ENCODE data around the gene FAM107B. TPM values are rescaled to one million over a fixed set of nuclear protein-coding genes. Genes with fewer than 3 reads are reported as not detected.

FAM107B gene
- total and polyA plus RNA-seq, 4 donors = 38.4 to 85.4 (median 68.9) TPM

DNA sequence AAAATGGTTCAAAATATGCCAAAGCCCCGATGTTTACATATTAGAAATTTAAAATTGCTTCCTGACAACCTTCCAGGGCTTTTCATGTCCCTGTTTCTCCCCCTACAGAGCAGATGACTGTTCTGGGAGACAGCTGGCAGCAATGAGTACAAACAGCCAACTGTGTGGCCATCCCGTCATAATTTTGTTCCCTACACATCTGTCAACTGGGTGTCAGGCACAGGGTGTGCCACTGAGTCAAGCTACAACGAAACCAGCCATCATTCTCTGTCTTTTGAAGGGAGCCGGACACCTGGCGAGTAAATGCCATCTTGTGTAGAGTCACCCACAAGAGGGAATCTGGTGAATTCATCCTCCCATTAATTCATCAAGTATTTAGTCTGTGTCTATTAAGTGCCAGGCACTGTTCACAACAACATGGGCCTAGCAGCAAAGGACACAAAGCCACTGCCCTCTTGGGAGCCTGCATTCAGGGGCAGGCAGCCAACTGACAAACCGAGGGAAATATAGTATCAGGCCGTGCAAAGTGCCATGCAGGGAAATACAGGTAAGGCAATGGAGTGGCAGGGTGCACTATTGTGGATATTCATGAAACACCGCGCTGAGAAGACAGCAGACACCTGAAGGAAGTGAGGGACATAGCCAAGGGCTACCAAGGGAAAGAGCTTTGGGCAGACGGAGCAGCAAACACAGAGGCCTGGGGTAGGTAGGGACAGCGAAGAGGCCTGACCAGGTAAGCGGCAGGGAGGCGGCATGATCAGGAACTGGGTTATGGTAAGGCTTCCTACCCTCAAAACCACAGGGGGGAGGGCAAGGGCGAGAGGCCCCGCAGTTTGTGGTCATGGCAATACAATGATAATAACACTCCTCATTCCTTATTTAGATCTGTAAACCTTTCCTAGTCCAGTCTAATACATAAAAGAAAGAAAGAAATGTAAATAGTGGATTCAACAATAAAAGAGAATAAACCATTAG is 213.6 kb downstream of the FAM107B start:
- no peaks in the 10 kb centered on the region for H3K9me3 ChIP-seq (ENCODE audit: control insufficient read depth in 4 of 4, insufficient read depth in 3 of 4, low read length in 3 of 4)
- H3K27me3 ChIP-seq (ENCODE audit: control insufficient read depth in 3 of 3, insufficient read depth in 3 of 3, low read length in 2 of 3) = no peaks in the 10 kb centered on the region
- no peaks in the 10 kb centered on the region for H3K36me3 ChIP-seq (ENCODE audit: control insufficient read depth in 4 of 4, insufficient read depth in 4 of 4, low read length in 4 of 4)
- H3K9ac ChIP-seq (ENCODE audit: insufficient read depth in 1 of 2, low read length in 2 of 2) = no peak overlapping the region
- TF ChIP-seq, protein P1, sequence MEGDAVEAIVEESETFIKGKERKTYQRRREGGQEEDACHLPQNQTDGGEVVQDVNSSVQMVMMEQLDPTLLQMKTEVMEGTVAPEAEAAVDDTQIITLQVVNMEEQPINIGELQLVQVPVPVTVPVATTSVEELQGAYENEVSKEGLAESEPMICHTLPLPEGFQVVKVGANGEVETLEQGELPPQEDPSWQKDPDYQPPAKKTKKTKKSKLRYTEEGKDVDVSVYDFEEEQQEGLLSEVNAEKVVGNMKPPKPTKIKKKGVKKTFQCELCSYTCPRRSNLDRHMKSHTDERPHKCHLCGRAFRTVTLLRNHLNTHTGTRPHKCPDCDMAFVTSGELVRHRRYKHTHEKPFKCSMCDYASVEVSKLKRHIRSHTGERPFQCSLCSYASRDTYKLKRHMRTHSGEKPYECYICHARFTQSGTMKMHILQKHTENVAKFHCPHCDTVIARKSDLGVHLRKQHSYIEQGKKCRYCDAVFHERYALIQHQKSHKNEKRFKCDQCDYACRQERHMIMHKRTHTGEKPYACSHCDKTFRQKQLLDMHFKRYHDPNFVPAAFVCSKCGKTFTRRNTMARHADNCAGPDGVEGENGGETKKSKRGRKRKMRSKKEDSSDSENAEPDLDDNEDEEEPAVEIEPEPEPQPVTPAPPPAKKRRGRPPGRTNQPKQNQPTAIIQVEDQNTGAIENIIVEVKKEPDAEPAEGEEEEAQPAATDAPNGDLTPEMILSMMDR (IDR thresholded peaks at IDR 0.05; ENCODE audit: control extremely low read depth, extremely low read depth) = no peak
- WGBS, 2 donors = 68 to 82% methylated on average over 15 of the region's 15 CpGs
- H3K4me1 ChIP-seq (ENCODE audit: control insufficient read depth in 5 of 5, insufficient read depth in 5 of 5, low read length in 5 of 5) = peaks cover 0 to 7% (median 6%) of the 10 kb centered on the region in 5 donors
- H3K27ac ChIP-seq (ENCODE audit: low read depth in 1 of 2, low read length in 1 of 2) = peak overlapping the region in 1 of 2 donors; percentile 1
- DNase-seq (no peak), ATAC-seq (ENCODE audit: insufficient read depth, low FRiP score) (no peak)
- no peak overlapping the region for H3K4me3 ChIP-seq

DNA sequence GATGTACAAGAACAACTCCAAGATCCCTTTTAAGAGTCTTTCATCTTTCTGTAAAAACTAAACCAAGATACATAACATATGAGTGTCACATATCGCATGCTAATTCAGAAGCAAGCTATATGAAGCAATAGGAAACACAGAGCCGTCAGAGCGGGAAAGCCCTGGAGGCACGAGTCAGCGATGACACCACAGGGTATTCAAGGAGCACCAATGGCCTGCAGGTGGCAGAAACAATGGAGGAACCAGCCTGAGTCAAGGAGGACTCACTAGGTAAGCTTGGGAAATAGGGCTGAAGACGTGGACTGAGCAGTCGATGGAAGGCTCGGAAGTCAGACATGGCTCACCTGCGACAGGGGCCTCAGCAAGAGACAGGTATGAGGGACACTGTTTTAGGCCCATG is 214.4 kb downstream of the FAM107B start:
- no peak overlapping the region for H3K4me3 ChIP-seq
- H3K9ac ChIP-seq (ENCODE audit: insufficient read depth in 1 of 2, low read length in 2 of 2) = no peak overlapping the region
- H3K9me3 ChIP-seq (ENCODE audit: control insufficient read depth in 4 of 4, insufficient read depth in 3 of 4, low read length in 3 of 4) = peaks cover 0 to 2% (median 0%) of the 10 kb centered on the region in 4 donors
- H3K27me3 ChIP-seq (ENCODE audit: control insufficient read depth in 3 of 3, insufficient read depth in 3 of 3, low read length in 2 of 3) = no peaks in the 10 kb centered on the region
- no peaks in the 10 kb centered on the region for H3K36me3 ChIP-seq (ENCODE audit: control insufficient read depth in 4 of 4, insufficient read depth in 4 of 4, low read length in 4 of 4)
- ATAC-seq (ENCODE audit: insufficient read depth, low FRiP score) = no peak
- H3K27ac ChIP-seq (ENCODE audit: low read depth in 1 of 2, low read length in 1 of 2) = no peak overlapping the region
- WGBS, 2 donors = 48 to 71% methylated on average over 9 of the region's 9 CpGs
- TF ChIP-seq, protein P1 (IDR thresholded peaks at IDR 0.05; ENCODE audit: control extremely low read depth, extremely low read depth) = no peak
- peaks cover 0 to 12% (median 11%) of the 10 kb centered on the region in 5 donors for H3K4me1 ChIP-seq (ENCODE audit: control insufficient read depth in 5 of 5, insufficient read depth in 5 of 5, low read length in 5 of 5)
- DNase-seq = no peak

DNA sequence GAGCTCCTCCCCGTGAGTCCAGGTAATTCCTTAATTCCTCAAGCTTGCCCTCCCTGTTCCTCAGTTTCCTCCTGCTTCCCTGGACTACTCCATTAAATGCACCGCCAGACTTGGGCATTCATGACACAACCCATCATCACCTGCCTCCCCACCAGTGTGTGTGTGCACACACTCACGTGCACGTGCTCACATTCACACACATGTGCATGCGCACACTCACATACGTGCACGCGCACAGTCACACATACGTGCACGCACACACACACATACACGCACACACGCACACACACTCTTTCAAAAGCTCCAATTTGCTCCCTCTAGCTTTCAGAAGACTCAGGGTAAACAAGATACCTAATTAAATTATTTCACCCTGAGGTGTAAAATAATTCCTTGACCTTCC is 216.7 kb downstream of the FAM107B start:
- Histone ChIP-seq H3K9me3 (ENCODE audit: control insufficient read depth in 4 of 4, insufficient read depth in 3 of 4, low read length in 3 of 4) (peaks cover 0 to 2% (median 0%) of the 10 kb centered on the region in 4 donors), H3K27ac (ENCODE audit: low read depth in 1 of 2, low read length in 1 of 2) (no peak overlapping the region), H3K9ac (ENCODE audit: insufficient read depth in 1 of 2, low read length in 2 of 2) (no peak overlapping the region), H3K27me3 (ENCODE audit: control insufficient read depth in 3 of 3, insufficient read depth in 3 of 3, low read length in 2 of 3) (no peaks in the 10 kb centered on the region), H3K36me3 (ENCODE audit: control insufficient read depth in 4 of 4, insufficient read depth in 4 of 4, low read length in 4 of 4) (no peaks in the 10 kb centered on the region), H3K4me1 (ENCODE audit: control insufficient read depth in 5 of 5, insufficient read depth in 5 of 5, low read length in 5 of 5) (peaks cover 0 to 22% (median 19%) of the 10 kb centered on the region in 5 donors), H3K4me3 (no peak overlapping the region)
- DNase-seq = no peak
- TF ChIP-seq, protein P1 (IDR thresholded peaks at IDR 0.05; ENCODE audit: control extremely low read depth, extremely low read depth) = no peak
- no peak for ATAC-seq (ENCODE audit: insufficient read depth, low FRiP score)
- 94 to 97% methylated on average over 12 of the region's 12 CpGs for WGBS, 2 donors

Data from lung (tissue), 12 donors.